Measurements from ENCODE around the gene COL23A1.

COL23A1 gene

GRCh38 chr5:178547052-178547666 is 43.0 kb downstream of the COL23A1 start:
- ChIA-PET POLR2A (ENCODE audit: low non-redundant PET) (no interaction called here), CTCF (interaction anchor here (0.7 to 1.5 kb wide), 3 partner anchors 267 to 315 kb away, joined by 3 to 6 read pairs (median 3); partner anchors contain the start of gene PHYKPL)
- DNase-seq (ENCODE audit: low spot score): no peak
- no peak overlapping the region for H3K27ac ChIP-seq
- TF ChIP-seq CTCF (conservative IDR thresholded peaks at IDR 0.05; ENCODE audit: low read depth): no peak

DNA sequence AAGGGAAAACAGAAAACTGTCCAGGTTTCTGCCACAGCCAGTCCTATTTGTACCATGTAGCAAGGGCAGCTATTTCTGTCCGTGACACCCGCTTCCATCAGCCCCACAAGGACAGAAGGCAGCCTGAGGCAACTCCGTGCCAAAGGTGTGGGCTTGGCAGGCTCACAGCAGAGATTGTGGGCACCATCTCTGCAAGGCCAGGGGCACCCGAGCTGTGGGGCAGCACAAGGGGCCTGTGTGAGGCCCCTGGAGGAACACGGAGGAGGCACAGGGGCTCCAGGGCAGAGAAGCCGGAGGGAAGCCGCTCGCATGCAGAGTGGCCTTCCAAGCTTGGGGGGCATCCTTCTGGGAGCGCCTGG is 43.5 kb downstream of the COL23A1 start:
- CTCF ChIA-PET: interaction anchor here (0.7 to 1.5 kb wide), 3 partner anchors 267 to 314 kb away, joined by 3 to 6 read pairs (median 3); partner anchors contain the start of gene PHYKPL
- no peak for TF ChIP-seq CTCF (conservative IDR thresholded peaks at IDR 0.05; ENCODE audit: low read depth)
- POLR2A ChIA-PET (ENCODE audit: low non-redundant PET): no interaction called here
- no peak overlapping the region for H3K27ac ChIP-seq
- no peak for DNase-seq (ENCODE audit: low spot score)

DNA sequence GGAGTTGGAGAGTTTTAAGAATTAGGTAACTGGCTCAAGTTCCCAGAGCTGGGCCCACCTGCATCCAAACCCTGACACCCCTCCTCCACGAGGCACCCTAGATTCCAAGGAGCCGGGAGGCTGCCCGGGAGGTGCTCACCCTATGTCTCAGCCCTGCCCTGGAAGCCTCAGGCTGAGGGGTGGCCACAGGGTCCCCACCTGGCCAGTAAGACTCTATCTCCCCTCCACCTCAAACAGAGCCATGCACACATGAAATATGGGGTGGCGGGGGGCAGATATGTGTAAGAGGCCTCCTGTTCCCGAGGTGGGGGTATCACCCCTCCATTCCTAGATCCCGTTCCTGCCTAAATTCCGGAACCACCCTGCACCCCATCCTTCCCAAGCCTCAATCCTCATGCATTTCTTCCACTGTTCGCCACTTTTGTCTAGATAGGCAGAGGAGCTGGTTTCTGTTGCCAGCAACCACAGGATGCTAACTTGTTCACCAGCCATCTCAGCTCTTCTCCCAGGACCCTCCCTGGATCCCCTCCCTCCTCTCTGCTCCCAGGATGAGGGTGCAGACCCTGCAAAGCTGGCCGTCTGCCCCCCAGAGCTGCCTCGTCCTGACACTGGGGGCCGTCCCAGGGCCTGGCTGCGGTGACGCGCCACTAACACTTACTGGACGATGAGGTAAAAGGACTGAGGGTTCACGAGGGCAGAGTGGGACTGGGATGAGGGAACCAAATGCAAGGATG is 44.1 kb downstream of the COL23A1 start:
- CTCF ChIA-PET: interaction anchor here (0.5 to 1.5 kb wide), 3 partner anchors 262 to 1885 kb away, joined by 3 to 6 read pairs (median 3); no protein-coding TSS in a partner anchor

GRCh38 chr5:178545176-178545575 is 45.0 kb downstream of the COL23A1 start:
- no peak for DNase-seq (ENCODE audit: low spot score)
- ChIA-PET POLR2A (ENCODE audit: low non-redundant PET) (no interaction called here), CTCF (interaction anchor here (1.1 kb wide), 1 partner anchor 261 kb away, joined by 3 read pairs; no protein-coding TSS in a partner anchor)
- TF ChIP-seq CTCF (conservative IDR thresholded peaks at IDR 0.05; ENCODE audit: low read depth): no peak
- no peak overlapping the region for H3K27ac ChIP-seq

More for the DNA sequence above, 44.1 kb downstream of the COL23A1 start:
- H3K27ac ChIP-seq: no peak overlapping the region
- TF ChIP-seq CTCF (conservative IDR thresholded peaks at IDR 0.05; ENCODE audit: low read depth): no peak
- POLR2A ChIA-PET (ENCODE audit: low non-redundant PET): no interaction called here
- no peak for DNase-seq (ENCODE audit: low spot score)

- TF ChIP-seq CTCF (conservative IDR thresholded peaks at IDR 0.05; ENCODE audit: low read depth): no peak
- H3K27ac ChIP-seq: no peak overlapping the region
- ChIA-PET CTCF (no interaction called here), POLR2A (ENCODE audit: low non-redundant PET) (no interaction called here)
- DNase-seq (ENCODE audit: low spot score): no peak
Observed at GRCh38 chr5:178544166-178544834, 45.9 kb downstream of the COL23A1 start.

GRCh38 chr5:178542455-178542854 is 47.7 kb downstream of the COL23A1 start:
- POLR2A ChIA-PET (ENCODE audit: low non-redundant PET): interaction anchor here (0.6 kb wide), 1 partner anchor 314 kb away, joined by 12 read pairs; no protein-coding TSS in a partner anchor
- no peak for DNase-seq (ENCODE audit: low spot score)
- no peak overlapping the region for H3K27ac ChIP-seq
- CTCF ChIA-PET: no interaction called here
- TF ChIP-seq CTCF (conservative IDR thresholded peaks at IDR 0.05; ENCODE audit: low read depth): no peak
